Erythroblast (primary cell): Measurements from ENCODE around the gene CERS6.

Source experiments
- GATA1 ChIP-seq: IDR thresholded peaks from 2 replicates; pipeline ENCODE4 v1.6.1; 2011; ENCODE audit warnings: low read depth, mild to moderate bottlenecking, control low read depth, low read length, moderate library complexity
- POLR2A ChIP-seq: IDR thresholded peaks from 2 replicates; pipeline ENCODE4 v1.6.1; 2011; ENCODE audit warnings: mild to moderate bottlenecking, low read length

DNA sequence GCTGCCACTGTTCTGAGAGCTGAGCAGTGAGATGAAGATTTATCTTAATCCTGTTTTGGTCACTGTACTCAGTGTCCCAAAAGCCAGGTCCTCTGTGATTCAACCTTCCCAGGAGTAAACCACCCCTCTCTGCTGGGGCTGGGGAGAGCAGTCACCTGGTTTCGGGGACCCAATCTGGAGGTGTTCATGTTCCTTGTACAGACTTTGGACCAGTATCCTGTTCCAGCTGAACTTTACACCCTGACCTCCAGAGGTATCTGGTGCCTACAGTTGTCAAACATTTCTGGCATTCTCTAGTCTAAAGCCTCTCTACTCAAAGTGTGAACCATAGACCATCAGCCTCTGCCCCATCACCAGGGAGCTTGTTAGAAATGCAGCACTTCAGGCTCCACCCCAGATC is 22.1 kb downstream of the CERS6 start:
- TF ChIP-seq POLR2A, result no peak
- no peak for TF ChIP-seq GATA1
